Endometrium (tissue), 2 donors: ENCODE results near the gene TMEM164.
"Not testable (repeated sequence)": the region's sequence is repeated elsewhere in the genome, so short reads cannot be mapped to it uniquely, and the experiment has no call there.

Experiments
- FAIRE-seq: peaks from 2 replicates; lab custom pipeline; 2012; peaks lifted over from hg19 to GRCh38; lab: Jason Lieb, UNC
- donor health status: control.
- donor health status: control.

The TMEM164 gene

DNA sequence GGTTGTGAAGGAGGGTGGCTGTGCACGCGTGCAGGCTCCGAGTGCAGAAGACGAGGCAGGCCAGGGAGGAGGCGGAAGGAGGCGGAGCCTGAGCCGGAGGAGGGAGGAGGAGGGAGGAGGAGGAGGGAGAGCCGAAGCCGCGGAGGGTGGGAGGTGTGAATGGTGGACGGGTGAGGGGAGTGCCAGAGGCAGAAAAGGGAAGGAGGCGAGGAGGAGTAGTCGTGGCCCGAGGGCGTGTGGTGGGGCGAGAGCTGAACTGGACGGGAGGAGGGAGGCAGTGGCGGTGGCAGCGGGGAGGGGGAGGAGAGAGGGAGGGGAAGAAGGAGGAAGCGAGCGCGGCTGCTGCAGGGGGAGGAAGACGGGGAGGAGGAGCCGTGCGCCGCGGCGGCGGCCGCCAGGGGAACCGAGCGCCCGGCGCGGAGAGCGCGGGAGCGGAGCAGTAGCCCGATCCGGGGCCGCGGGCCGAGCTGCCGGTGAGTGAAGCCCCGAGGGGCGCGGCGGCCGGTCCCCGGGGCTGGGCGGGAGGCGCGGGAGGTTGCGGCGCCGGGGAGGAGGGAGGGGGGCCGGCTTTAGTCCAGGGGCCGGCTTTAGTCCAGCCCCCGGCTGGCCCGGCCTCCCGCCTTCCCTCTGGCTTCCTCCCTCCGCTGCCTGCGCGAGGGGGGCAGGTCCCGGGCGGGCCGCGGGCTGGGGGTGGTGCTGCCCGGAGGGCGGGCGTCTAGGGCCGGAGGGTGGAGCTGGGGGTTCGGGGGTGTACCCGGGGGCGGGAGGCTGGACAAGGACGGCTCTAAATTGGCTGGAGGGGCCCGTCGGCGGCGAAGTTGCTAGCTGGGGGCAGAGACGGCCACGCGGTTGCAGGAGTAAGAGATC, at the start of gene TMEM164:
Gene TMEM164 (plus strand): TSS at position 815 of the 867 bp plus-strand sequence. CDS start 661 bp downstream, outside the sequence.
- no peak for FAIRE-seq

DNA sequence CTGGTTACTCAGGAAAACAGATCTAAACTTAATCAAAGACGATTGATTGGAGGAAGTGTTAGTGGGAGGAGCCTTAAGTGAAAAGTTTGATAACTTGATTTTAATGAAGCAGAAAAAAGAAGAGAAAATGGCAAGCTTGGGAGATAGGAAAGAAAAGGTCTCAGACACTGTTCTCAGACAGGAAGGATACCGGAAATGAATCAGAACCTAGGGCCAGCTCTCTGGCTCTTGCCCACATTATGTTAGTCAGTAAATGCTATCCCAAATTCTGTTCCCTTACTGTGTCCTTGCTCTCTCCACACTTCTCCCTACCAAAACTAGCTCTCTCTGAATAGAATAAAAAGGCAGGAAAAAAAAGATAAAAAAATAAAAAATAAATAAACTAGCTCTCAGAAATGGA, 48.6 kb upstream of the TMEM164 start:
- FAIRE-seq: no peak

DNA sequence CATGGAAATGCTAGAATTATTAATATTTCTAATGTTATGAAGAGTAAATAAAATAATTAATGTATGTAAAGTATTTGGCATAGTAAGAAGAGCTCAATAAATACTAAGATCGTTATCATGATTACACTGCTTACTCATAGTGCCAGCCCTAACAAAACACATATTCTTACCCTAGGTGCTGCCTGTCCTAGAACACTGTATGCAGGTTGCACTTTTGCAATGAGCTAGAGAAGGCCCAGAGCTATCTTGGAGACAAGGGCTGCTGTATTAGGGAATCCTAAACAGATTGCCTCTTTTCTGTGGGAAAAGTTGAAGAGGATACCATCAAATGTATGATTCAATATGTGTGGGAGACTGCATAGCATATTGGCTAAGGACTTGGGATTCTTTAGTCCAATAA, 48.0 kb upstream of the TMEM164 start:
- no peak for FAIRE-seq

DNA sequence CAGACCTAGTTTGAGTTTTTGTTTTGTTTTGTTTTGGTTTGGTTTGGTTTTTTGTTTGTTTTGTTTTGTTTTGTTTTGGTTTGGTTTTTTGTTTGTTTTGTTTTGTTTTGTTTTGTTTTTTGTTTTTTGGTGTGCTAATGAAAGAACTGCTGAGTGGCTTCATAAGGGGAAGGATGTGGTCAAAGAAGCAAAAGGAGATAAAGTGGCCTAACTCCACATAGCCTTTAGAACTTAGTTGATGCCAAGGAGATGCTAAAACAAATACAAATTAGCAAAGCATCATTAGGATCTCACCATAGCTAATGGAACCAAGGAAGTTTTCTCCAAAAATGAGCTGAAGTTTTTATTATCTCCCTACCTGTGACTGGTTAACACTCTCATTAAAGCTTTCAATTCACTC, 44.6 kb upstream of the TMEM164 start:
- FAIRE-seq: no peak

DNA sequence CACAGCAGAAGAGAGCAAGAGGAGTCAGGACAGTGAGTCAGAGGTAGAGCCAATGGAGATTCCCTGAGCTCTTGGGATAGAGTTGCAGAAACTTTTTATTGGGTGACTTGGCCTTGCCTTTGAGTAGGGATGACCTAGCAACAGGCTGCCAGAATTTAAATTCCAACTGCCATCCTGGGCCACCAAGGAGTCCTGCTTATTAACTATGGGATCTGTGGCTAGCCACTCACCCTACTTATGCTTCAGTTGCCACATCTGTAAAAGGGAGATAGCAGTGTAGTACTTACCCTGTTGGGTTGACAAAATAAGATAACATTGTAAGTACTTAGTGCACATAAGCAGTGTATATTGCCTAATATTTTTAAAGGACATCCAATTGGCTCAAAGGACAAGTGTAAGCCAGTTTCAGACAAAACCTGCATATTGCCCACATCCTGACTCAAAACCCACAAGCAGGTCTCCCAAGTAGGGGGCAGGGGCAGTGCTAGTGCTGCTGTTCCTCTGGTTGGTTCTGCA, 43.5 kb upstream of the TMEM164 start:
- no peak for FAIRE-seq

DNA sequence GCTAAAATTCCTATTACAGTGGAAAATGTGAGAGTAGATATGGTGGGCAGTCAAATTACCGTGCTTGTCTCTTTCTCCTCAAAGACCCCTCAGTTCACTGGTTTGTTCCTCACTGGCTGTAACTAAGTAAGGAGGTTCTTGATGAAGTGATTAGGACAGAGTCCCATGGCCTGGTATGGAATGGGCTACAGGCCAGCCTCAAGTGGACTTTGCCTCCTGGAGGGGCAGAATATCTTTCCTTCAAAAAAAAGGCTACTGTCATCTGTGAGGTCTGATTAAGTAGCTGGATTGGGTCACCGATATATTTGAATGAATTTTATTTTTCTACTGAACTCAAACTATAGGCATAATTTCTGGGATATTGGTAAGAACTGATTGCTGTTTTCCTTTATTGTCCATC, 38.5 kb upstream of the TMEM164 start:
- no peak for FAIRE-seq

DNA sequence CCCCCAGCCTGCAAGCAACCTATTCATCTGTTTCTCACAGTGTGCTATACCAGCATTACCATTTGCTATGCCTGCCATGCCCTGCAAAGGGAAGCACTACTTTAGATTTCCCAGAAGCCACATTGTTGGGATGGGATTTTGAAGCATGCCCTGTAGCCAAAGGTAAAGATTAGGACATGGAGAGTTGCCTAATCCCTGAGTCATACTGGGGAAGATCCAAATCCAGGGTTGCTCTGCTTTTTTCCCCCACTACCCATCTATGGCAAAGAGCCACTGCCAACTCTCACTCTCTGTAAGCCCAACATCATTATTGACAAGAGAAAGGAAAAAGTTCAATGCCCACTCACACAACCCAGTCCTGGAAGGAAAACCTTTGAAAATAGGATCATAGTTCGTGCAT, 36.7 kb upstream of the TMEM164 start:
- no peak for FAIRE-seq

DNA sequence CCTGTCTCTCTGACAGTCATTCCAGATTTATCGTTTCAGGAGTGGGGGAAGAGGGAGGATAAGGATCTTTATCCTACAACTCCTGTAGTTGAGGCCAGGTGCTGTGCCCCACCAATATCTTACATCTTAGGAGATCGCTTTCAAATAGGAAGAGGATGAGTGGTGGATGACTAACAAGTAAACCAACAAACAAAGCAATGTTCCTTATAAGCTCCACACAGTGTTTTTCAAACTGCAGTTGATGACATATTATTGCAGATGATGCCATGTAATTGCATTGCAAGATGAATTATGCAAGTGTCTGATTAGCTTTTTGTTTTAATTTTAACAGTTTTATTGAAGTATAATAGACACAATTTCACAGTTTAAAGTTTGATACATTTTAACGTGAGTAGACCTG, 35.8 kb upstream of the TMEM164 start:
- FAIRE-seq: no peak

DNA sequence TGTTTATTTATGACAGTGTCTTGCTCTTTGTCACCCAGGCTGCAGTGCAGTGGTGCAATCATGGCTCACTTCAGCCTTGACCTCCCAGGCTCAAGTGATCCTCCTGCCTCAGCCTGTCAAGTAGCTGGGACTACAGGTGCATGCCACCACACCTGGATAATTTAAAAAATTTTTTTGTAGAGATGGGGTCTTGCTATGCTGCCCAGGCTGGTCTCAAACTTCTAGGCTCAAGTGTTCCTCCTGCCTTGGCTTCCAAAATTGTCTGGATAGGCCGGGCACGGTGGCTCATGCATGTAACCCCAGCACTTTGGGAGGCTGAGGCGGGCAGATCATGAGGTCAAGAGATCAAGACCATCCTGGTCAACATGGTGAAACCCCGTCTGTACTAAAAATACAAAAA, 32.1 kb upstream of the TMEM164 start:
- not testable (repeated sequence) for FAIRE-seq

DNA sequence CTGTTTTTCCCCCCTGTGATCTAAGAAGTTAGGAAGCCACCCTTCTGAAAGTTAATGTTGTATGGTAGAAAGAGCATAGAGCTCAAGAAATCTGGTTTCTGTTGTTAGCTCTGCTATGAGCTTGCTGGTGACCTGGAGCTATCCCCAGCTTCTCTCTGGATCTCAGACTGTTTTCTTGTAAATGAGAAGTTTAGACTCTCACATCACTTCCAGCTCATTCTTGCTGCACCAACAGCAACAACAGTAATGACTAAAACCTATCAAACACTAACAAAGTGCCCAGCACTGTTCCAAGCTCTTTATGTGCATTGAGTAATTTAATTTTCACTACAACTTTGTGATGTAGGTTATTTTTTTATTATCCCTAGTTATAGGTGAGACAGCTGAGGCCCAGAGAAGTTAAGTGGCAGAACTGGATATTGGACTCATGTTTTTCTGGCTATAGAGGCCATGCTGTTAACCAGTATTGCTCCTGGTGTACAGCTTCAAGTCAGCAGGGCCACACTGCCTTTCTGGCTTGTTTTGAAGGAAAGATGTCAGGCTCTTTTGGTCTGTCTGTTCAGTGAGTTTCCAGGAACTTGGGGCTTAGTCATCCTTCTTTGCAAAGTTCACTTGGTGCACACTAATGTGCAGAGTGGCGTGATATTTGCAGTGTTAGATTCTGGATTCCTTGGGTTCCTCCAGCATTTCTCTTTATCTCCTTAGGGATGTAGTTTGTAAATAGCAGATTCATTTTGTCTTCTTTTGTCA, 27.8 kb upstream of the TMEM164 start:
- no peak for FAIRE-seq

DNA sequence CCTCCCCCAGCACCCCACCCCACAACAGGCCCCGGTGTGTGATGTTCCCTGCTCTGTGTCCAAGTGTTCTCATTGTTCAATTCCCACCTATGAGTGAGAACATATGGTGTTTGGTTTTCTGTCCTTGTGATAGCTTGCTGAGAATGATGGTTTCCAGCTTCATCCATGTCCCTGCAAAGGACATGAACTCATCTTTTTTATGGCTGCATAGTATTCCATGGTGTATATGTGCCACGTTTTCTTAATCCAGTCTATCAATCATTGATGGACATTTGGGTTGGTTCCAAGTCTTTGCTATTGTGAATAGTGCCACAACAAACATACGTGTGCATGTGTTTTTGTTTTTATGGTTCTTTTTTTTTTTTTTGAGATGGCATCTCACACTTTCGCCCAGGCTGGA, 17.7 kb upstream of the TMEM164 start:
- not testable (repeated sequence) for FAIRE-seq

DNA sequence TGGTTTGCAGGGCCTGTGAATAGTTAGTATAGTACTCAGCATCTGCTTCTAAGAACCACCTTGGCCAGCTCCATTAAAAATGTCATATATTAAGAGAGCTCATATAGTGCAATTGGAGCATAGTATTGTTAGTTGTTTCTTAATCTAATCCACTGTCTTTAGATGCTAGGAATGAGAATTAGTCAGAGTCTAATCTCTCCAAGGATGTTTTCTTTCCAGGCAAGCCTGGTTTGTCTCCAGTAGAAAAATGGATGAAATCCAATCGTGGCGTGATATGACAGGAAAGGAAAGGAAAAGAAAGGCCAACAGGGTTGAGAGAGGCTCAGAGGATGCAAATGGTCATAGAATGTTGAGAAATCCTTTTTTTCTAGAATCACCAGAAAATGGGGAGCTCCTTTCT, 15.0 kb upstream of the TMEM164 start:
- no peak for FAIRE-seq

DNA sequence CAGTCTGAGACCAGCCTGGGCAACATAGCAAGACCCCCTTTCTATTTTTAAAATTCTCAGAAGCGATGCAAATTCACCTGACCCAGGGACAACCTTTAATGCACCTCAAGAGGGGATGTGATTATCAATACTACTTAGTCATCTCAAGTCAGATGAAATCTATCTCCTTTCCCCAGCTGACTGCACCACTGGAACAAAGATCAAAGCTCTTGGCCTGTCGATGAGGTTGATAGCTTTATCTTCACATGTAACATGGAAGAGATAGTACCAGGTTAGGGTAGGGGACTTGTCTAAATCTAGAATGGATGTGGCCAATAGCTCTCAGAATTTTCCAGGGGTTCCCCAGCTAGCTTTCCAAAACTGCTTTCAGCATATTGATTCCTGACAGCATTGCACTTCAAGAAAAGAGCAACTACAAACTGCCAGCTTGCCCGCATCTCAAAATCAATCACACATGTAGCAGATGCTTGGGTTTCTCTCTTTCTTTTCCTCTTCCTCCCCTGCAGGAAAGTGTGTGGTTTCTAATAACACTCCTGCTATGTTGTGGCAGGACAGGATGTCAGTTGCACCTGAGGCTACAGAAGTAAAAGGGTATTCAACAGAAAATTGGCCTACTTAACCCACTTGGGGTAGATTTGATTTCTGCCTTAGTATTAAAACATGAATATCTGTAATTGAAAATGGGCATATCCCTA, 12.2 kb upstream of the TMEM164 start:
- no peak for FAIRE-seq

DNA sequence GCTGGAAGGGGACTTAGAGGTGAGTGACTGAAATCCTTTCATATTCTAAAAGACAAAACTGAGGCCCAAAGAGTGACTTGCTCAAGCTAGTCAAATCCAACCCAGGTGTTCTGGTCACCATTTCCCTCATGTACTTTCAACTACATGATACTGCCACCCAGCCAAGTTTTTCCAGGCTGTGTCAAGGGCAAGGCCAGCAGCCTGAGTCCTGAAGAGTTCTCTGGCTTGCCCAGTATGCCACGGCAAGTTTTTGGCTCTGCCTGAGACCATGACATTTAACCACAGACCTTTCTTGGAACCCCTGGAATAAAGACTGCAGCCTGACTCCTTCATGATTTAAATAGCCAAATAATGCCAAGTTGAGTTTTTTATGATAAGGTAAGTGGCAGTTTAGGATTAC, 10.7 kb upstream of the TMEM164 start:
- FAIRE-seq: no peak

DNA sequence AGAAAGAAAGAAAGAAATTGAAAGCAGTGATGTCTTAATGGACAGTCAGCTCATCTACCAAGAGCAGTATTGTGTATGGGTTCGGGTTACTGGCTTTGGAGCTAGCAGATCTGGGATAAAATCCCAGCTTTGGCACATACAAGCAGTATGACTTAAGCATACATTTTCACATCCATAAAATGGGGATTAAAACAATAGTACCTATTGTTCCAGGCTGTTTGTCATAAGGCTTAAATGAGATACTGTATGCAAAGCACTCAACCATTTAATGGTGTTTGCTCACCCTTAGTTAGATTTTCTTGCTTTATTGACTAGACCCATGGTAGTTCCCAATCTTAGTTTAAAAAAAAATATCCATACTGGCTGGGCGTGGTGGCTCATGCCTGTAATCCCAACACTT, 7.8 kb upstream of the TMEM164 start:
- FAIRE-seq: no peak

DNA sequence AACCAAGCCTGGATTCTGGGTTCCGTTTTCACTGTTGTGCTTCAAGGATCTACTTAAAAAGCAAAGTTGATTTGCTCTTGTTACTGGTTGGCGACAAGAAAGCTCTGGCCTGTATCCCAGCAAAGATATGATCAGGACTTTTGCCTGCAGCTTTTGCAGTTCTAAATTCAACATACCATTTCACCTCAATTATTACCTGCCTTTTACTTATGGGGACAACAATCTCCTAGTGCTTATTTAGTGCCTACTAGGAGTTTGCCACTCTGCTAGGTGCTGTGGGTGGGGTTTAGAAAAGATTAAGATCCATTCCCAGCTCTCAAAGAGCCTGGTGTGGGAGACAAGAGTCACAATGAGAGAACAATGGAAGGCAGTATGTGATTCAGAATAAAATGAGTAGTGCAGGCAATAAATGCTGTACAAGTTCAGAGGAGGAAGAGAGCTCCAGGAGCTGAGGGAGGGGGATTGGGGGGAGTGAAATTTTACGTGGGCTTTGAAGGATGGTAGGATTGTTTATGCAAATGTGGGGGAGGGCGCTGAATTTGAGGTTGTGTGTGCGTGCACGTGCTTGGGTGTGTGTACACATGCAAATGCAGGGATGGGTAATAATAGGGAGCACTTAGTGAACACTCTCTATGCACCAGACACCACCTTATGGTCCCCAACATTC, 5.0 kb upstream of the TMEM164 start:
- no peak for FAIRE-seq

DNA sequence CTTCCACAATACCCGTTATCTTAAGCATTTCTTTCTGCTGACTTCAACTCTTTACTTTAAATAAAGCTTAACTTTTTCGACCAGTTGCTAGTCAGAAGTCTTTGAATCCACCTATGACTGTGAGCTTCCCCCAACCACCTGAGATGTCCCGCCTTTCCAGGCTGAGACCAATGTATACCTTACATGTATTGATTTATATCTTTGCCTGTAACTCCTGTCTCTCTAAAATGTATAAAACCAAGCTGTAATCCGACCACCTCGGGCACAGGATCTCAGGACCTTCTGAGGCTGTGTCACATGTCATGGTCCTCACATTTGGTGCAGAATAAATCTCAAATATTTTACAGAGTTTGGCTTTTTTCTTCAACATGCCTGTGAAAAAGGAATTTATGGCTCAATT, 2.9 kb upstream of the TMEM164 start:
- FAIRE-seq: no peak

DNA sequence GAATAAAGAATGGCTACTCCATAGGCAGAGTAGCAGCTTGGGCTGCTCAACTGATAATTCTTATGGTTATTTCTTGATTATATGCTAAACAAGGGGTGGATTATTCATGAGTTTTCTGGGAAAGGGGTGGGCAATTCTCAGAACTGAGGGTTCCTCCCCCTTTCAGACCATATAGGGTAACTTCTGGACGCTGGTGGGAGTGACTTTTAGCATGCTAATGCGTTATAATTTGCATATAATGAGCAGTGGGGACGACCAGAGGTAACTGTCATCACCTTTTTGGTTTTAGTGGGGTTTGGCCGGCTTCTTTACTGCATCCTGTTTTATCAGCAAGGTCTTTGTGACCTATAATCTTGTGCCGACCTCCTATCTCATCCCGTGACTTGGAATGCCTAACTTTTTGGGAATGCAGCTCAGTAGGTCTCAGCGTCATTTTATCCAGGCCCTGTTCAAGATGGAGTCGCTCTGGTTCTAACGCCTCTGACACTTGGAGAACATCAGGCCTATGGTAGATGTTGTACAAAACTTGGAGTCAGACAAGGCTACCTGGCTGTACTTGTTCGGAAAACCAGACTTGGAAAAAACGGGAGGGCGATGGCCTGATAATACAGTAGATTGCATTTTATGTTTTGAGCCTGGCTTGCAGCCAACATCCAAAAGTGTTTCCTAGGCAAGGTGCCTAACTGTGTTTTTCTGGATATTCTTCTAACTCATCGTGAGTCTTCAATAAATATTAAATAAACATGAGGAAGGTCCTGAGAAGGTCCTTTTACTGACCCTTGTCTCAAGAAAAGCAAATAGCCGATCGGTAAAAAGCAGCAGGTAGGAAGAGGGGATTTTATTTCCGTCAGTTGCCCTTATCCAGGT, 1.8 kb upstream of the TMEM164 start:
- FAIRE-seq: no peak

DNA sequence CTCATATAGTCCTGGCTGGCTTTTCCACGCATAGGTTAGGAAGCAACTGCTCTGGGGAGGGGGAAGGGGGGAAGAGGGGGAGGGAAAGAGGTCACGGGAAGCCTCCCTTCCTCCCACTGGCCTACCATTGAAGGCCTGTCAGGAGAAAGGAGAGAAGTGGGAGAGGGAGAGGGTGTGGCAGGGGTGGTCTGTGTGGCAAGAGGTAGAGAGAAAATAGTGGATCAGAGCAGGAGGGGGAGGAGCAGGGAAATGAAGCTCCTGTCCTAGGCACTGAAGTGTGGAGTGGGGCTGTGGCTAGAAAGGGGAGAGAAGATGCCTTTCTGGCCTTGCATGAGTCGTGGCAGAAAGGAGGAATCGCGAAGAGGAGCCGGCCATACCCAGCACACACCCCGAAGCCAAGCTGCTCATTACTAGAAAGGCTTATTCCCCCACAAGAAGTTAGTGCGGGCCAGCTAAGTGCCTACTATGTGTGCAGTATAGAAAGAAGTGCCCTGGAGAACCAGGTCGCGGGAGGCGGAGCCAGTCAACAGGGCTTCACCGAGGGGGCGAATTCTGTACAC, 1.1 kb upstream of the TMEM164 start:
- FAIRE-seq: no peak
